Mesodermal cell (in vitro differentiated cells): ENCODE results near the gene CKB.

ENCODE experiments used
- H3K27ac ChIP-seq: 2 replicates; pipeline ENCODE4 v1.7.0; 2013; ENCODE audit warnings: mild to moderate bottlenecking, low read depth, low read length, moderate library complexity; ENCODE audit not compliant: severe bottlenecking
- H3K36me3 ChIP-seq: 2 replicates; pipeline ENCODE4 v1.7.1; 2013; ENCODE audit warnings: mild to moderate bottlenecking, low read length, moderate library complexity; ENCODE audit not compliant: control insufficient read depth, insufficient read depth
- H3K4me1 ChIP-seq: one replicate; pipeline ENCODE4 v1.7.1; 2013; ENCODE audit warnings: mild to moderate bottlenecking, low read length; ENCODE audit not compliant: insufficient read depth, control insufficient read depth, poor library complexity, severe bottlenecking
- H3K4me3 ChIP-seq: 2 replicates; pipeline ENCODE4 v1.7.0; 2013; ENCODE audit warnings: low read length, control low read depth, mild to moderate bottlenecking; ENCODE audit not compliant: insufficient read depth, poor library complexity, severe bottlenecking; ENCODE audit errors: extremely low read depth
- H3K9me3 ChIP-seq: 2 replicates; pipeline ENCODE4 v1.7.1; 2013; ENCODE audit warnings: mild to moderate bottlenecking, low read length, moderate library complexity; ENCODE audit not compliant: control insufficient read depth
- WGBS, 2 experiments: methylation state at CpG; one replicate each; pipeline ENCODE4 v1.1.5; 2013; ENCODE audit warnings: missing lambda C conversion rate in 2 of 2; ENCODE audit not compliant: insufficient coverage in 2 of 2; 5-methylcytosine and 5-hydroxymethylcytosine counted together

CKB gene

GRCh38 chr14:103502877-103503276 is 19.8 kb downstream of the CKB start:
- Histone ChIP-seq H3K4me3 (no peak overlapping the region), H3K4me1 (peaks cover 7% of the 10 kb centered on the region), H3K9me3 (no peaks in the 10 kb centered on the region), H3K27ac (no peak overlapping the region), H3K36me3 (peaks cover 85% of the 10 kb centered on the region)
- 98 to 99% methylated on average over 14 to 18 of the region's 18 CpGs for WGBS, 2 experiments

GRCh38 chr14:103501921-103502669 is 20.5 kb downstream of the CKB start:
- Histone ChIP-seq H3K9me3 (no peaks in the 10 kb centered on the region), H3K36me3 (peaks cover 80% of the 10 kb centered on the region), H3K4me3 (no peak overlapping the region), H3K27ac (no peak overlapping the region), H3K4me1 (peaks cover 7% of the 10 kb centered on the region)
- WGBS, 2 experiments = 96 to 97% methylated on average over 8 to 9 of the region's 9 CpGs

DNA sequence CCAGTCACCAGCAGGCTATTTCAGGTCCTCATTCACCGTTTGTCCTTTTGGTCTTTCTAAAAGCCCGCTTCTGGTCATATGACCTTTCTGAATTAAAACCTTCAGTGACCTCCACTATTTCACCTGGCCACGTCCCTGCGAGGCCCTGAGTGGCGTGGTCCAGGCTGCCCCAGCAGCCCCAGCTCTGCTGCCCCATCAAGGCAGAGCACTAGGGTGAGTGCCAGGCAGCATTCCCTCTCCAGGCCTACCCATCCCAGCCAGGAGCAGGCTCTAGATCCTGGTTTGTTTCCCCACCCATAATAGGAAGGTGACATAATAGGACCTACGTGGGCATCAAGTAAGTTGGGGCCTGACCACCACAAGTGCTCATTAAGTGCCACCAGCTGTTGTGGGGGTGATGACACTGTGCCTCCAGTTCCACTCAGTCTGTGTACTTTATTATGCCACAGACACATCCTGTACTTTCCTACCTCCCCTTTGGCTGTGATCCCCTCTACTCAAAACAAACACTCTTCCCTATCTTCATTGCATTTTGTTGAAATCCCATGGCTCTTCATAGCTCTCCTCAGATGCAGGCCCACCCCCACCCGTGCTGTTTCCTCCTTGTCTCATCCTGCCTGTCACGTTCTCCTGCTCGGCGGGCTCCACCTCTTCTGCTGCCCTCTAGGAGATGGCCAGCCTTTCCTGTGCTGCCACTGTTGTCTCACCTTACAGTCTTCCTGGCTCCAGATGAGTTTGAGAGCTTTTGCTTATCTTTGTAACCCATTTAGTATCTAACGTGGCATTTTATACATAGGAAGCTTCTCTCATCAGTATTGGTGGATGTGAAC is 21.4 kb downstream of the CKB start:
- H3K36me3 ChIP-seq = peaks cover 77% of the 10 kb centered on the region
- H3K4me1 ChIP-seq = peaks cover 7% of the 10 kb centered on the region
- no peak overlapping the region for H3K27ac ChIP-seq
- WGBS, 2 experiments = 89 to 93% methylated on average over 9 to 10 of the region's 11 CpGs
- no peaks in the 10 kb centered on the region for H3K9me3 ChIP-seq
- H3K4me3 ChIP-seq = no peak overlapping the region

- Histone ChIP-seq H3K4me1 (peaks cover 7% of the 10 kb centered on the region), H3K36me3 (peaks cover 79% of the 10 kb centered on the region), H3K27ac (no peak overlapping the region), H3K4me3 (no peak overlapping the region), H3K9me3 (no peaks in the 10 kb centered on the region)
- WGBS, 2 experiments = 19 to 50% methylated on average over 4 to 7 of the region's 17 CpGs
Observed at GRCh38 chr14:103500148-103500990, 22.3 kb downstream of the CKB start.

- no peak overlapping the region for H3K27ac ChIP-seq
- H3K4me3 ChIP-seq = no peak overlapping the region
- H3K4me1 ChIP-seq = peaks cover 7% of the 10 kb centered on the region
- no peaks in the 10 kb centered on the region for H3K9me3 ChIP-seq
- WGBS, 2 experiments = 75 to 90% methylated on average over 2 to 8 of the region's 10 CpGs
- H3K36me3 ChIP-seq = peaks cover 79% of the 10 kb centered on the region
Observed at GRCh38 chr14:103499709-103500108, 22.9 kb downstream of the CKB start.

DNA sequence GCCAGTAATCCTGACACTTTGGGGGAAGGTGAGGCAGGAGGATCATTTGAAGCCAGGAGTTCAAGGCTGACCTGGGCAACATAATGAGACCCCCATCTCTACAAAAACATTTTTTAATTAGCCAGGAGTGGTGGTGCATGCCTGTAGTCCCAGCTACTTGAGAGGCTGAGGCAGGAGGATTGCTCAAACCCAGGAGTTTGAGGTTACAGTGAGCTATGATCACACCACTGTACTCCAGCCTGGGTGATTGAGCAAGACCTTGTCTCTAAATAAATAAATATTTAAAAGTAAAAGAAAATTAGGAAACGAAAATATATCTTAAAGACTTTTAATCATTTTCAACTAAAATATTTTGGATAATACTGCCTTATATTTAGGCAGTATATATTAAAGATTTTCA is 25.9 kb downstream of the CKB start:
- Histone ChIP-seq H3K9me3 (no peaks in the 10 kb centered on the region), H3K36me3 (peaks cover 76% of the 10 kb centered on the region), H3K4me1 (peaks cover 7% of the 10 kb centered on the region), H3K4me3 (no peak overlapping the region), H3K27ac (no peak overlapping the region)
- no CpG with 5 or more reads among the region's 1 CpG for WGBS, 2 experiments

DNA sequence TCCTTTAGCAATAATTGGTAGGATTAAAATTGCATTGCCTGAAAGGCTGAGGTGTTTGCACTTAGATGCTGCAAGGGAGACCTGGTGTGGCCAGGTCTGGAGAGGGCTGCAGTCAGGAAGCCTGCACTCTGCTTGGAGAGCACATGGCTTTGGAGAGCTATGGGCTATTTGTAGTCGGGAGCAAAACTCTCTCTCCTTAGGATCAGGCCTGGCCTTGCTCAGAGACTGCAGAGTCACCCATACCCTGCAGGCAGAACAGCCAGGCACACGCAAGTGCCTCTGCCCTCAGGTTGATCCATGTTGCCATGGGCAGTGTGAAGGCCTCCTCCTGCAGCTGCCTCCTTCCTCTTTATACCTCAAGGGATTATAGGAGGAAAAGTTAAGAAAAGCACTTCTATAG is 26.8 kb downstream of the CKB start:
- Histone ChIP-seq H3K27ac (no peak overlapping the region), H3K4me3 (no peak overlapping the region), H3K36me3 (peaks cover 76% of the 10 kb centered on the region), H3K9me3 (no peaks in the 10 kb centered on the region), H3K4me1 (peaks cover 4% of the 10 kb centered on the region)
- WGBS, 2 experiments = 92 to 95% methylated on average over 1 to 2 of the region's 2 CpGs

DNA sequence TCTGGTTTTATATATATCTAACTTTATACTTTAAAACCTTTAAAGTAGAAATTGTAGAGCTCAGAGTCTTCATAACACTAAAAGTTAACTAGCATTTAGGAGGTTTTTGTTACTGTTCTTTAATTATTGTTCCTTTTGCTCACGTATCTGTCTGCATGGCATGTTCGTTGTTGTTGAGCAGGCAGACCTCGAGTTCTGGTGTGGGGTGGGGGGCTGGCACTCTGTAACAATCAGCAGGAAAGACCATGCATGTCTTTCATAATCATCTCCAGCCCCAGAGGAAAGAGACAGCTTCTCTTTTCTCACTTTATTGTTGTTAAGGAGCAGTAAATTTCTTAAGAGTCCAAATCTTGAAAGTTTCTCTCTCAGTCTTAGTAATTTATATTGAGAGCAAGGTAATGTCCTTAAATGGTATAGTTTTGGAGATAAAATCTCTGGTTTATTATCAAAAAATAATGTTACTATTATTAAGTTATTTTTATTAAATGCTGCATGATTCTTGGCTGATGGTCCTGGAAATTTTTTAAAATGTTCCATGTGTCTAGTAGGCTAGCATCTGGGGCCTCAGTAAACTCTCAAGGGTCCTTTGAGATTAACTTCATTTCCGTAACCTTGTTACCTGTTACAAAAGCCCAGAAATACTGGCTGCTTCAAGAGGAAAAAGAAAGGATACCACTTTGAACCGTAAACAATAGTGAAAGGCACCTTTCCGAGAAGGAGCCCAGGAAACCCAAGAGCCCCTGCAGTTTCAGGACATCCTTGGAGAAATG is 30.3 kb downstream of the CKB start:
- WGBS, 2 experiments = 90 to 93% methylated on average over 3 of the region's 6 CpGs
- Histone ChIP-seq H3K27ac (no peak overlapping the region), H3K9me3 (no peaks in the 10 kb centered on the region), H3K4me1 (no peaks in the 10 kb centered on the region), H3K4me3 (no peak overlapping the region), H3K36me3 (peaks cover 79% of the 10 kb centered on the region)

- H3K36me3 ChIP-seq = peaks cover 83% of the 10 kb centered on the region
- 92 to 100% methylated on average over 4 to 8 of the region's 10 CpGs for WGBS, 2 experiments
Observed at GRCh38 chr14:103491691-103492090, 30.9 kb downstream of the CKB start.

GRCh38 chr14:103489621-103490020 is 33.0 kb downstream of the CKB start:
- 100% methylated on average over 2 of the region's 2 CpGs; no CpG with 5 or more reads in 1 of the 2 experiments for WGBS, 2 experiments
- Histone ChIP-seq H3K4me1 (no peaks in the 10 kb centered on the region), H3K9me3 (no peaks in the 10 kb centered on the region), H3K27ac (no peak overlapping the region), H3K36me3 (peaks cover 82% of the 10 kb centered on the region), H3K4me3 (no peak overlapping the region)

More at GRCh38 chr14:103491691-103492090, 30.9 kb downstream of the CKB start:
- Histone ChIP-seq H3K9me3 (no peaks in the 10 kb centered on the region), H3K27ac (no peak overlapping the region), H3K4me1 (no peaks in the 10 kb centered on the region), H3K4me3 (no peak overlapping the region)
